NCI-H526 (cell line): ENCODE data around the gene OR5D13.

Experiments used
- DNase-seq, 2 experiments: peaks; one replicate each; lab custom pipeline; 2025; lab: John Stamatoyannopoulos, UW

Gene OR5D13, protein sequence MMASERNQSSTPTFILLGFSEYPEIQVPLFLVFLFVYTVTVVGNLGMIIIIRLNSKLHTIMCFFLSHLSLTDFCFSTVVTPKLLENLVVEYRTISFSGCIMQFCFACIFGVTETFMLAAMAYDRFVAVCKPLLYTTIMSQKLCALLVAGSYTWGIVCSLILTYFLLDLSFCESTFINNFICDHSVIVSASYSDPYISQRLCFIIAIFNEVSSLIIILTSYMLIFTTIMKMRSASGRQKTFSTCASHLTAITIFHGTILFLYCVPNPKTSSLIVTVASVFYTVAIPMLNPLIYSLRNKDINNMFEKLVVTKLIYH

DNA sequence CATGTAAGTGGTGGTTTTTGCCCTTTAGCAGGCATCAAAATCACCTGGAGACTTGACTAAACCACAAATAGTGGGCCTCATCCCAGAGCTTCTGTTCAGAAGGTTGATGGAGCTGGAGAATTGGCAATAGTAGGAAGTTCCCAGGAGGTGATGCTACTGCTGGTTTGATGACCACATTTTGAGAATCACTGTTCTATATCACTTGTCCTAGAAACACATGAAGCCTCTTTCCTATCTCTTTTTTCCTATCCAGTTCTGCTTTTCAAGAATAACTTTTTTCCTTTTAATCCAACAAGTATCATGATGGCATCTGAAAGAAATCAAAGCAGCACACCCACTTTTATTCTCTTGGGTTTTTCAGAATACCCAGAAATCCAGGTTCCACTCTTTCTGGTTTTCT is at the start of gene OR5D13:
Gene OR5D13, plus strand, starts transcription at position 301 of the 400 bp plus-strand sequence. Its CDS starts 0 bp downstream, at position 301.
- DNase-seq: no peak

DNA sequence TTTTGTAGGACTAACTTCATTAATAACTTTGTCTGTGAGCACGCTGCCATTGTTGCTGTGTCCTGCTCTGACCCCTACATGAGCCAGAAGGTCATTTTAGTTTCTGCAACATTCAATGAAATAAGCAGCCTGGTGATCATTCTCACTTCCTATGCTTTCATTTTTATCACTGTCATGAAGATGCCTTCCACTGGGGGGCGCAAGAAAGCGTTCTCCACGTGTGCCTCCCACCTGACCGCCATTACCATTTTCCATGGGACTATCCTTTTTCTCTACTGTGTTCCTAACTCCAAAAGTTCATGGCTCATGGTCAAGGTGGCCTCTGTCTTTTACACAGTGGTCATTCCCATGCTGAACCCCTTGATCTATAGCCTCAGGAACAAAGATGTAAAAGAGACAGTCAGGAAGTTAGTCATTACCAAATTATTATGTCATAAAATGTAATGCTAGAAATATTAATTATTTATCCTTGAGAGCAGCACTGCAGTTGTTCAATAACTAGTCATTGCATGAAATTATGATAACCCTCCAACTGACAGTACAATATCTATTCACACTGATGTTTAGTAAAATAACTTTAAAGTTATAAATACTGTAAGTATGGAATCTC is 46.4 kb upstream of the OR5D13 start:
- DNase-seq: peak in 1 of 2 experiments; percentile 28

DNA sequence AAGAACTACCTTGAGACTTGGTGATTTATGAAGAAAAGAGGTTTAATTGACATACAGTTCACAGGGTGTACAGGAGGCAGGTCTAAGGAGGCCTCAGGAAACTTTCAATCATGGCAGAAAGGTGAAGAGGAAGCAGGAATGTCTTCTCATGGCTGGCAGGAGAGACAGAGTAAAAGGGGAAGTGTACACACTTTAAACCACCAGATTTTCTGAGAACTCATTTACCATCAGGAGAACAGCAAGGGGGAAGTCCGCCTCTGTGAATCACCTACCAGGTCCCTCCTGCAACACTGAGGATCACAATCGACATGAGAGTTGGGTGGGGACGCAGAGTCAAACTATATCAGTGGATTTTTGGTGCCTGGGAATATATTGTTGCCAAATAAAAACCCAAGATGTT is 40.3 kb upstream of the OR5D13 start:
- DNase-seq: no peak

DNA sequence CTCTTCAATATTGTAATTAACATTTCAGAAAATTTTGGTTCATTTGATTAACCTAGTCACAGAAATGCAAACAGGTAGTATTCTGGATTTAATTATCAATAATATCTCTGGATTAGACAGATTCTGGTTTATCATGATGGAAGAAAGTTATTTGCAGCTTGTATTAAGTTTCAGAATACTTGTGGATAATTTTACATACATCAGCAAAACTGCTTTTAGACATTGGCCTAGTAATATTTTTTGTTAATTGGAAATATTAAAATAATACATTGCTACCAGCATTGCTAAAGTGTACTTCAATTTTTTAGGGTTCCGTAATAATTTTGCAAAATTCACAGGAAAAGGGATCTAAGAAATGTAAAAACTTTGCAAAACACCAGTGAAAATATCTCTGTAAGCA is 18.4 kb downstream of the OR5D13 start:
- no peak for DNase-seq

DNA sequence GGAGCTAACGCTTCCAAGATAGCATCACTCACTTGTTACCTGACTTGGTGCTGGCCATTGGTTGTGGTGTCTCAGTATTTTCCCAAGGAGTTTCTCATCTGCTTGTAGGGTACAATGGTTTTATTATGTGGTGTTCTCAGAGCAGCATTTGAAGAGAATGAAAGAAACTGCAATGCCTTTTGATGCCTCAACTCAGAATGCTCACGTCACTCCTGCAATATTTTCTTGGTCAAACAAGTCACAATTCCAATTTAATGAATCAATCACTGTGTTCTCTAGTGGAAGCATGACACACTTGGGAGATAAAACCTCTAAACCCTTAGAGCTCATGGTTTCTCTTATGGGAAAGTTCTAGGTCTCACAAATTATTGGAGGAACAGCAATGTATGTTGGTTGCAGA is 20.1 kb downstream of the OR5D13 start:
- no peak for DNase-seq

DNA sequence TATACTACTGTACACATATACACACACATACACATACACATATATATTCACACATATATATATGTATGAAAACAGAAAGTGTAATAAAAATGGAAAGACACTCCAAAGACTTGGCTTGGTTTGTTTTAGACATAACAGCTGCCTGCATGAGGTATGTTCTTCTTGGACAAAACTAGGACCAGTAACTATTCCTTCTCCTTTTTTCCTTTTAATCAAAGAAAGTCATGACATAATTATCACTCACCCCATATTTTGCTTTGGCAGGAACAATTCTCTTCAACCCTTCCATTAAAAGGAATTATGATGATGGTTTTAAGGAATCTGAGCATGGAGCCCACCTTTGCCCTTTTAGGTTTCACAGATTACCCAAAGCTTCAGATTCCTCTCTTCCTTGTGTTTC is 22.0 kb downstream of the OR5D13 start, which contains the start of gene OR5D14:
Gene OR5D14, plus strand, starts transcription at position 301 of the 400 bp plus-strand sequence. Its CDS starts 0 bp downstream, at position 301.
- no peak for DNase-seq

DNA sequence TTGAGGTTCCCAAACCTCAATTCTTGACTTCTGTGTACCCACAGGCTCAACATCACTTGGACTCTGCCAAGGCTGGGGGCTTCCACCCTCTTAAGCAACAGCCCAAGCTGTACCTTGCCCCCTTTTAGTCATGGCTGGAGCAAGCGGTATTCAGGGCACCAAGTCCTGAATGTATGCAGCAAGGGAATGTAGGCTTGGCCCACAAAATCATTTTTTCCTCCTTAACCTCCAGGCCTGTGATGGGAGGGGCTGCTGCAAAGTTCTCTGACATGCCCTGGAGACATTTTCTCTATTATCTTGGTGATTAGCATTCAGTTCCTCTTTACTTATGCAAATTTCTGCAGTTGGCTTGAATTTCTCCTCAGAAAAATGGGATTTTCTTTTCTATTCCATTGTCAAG is 33.0 kb downstream of the OR5D13 start:
- DNase-seq: no peak

DNA sequence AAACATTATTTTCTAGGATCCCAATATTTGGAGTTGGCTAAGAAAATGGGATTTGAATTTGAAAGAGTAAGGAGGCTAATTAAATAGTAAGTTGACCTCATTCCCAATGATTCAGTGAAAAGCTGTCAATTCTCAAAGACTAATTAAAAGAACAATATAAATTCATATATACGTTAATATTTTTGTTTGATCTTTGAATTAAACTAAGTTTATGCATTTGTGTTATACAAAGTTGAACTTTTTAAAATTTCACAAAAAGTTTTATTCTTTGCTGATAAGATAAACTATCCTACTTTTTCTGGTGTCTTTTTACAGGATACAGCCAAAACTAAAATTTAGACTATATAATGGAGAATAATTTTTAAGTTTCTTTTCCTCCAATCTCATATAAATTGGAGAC is 37.8 kb downstream of the OR5D13 start, which contains the start of gene OR5L1:
Gene OR5L1, plus strand, starts transcription at position 301 of the 400 bp plus-strand sequence. CDS start 100 bp downstream, outside the sequence.
- DNase-seq: no peak

DNA sequence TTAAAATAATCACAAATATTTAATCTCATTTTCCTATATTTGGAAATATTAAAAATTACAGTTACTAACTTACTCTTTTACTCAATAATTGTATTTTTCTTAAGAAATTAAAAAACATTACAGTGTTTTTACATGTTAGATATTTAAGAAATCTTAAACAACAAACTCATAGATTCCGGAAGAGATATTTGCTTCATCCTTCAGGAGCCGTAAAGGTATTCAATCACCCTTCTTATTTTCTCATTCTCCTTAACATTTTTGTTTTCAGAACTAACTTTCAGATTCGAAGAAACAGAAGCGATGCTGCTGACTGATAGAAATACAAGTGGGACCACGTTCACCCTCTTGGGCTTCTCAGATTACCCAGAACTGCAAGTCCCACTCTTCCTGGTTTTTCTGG is 46.1 kb downstream of the OR5D13 start, which contains the start of gene OR5D18:
Gene OR5D18, plus strand, starts transcription at position 301 of the 400 bp plus-strand sequence. Its CDS starts 0 bp downstream, at position 301.
- no peak for DNase-seq
